ENCODE measurements around the gene GTPBP2. TPM values are rescaled to one million over a fixed set of nuclear protein-coding genes. Genes with fewer than 3 reads are reported as not detected.

Gene GTPBP2
- total and polyA plus RNA-seq, 2 experiments from 2014 or later = 17.5 to 55.9 TPM

DNA sequence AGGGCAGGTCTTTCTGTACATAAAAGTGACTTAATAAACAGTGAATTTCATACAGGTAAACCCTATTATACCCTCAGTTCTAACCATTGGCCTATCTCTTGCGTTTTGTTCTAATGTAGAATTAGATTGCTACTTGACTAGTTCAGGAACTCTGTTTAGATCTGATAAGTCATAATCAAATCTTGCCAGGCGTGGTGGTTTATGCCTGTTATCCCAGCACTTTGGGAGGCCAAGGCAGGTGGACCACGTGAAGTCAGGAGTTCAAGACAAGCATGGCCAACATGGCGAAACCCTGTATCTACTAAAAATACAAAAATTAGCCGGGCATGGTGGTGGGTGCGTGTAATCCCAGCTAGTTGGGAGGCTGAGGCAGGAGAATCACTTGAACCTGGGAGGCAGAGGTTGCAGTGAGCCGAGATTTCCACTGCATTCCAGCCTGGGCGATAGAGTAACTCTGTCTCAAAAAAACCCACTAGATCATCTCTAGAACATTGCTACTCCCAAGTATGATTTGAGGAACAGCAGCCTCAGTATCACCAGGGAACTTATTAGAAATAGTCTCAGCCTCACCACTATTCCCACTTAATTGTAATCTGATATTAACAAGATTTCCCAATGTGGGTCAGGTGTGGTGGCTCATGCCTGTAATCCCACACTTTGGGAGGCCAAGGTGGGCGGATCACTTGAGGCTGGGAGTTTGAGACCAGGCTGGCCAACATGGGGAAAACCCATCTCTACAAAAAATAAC is 12.2 kb downstream of the GTPBP2 start (continued):
- TF ChIP-seq, protein P1, sequence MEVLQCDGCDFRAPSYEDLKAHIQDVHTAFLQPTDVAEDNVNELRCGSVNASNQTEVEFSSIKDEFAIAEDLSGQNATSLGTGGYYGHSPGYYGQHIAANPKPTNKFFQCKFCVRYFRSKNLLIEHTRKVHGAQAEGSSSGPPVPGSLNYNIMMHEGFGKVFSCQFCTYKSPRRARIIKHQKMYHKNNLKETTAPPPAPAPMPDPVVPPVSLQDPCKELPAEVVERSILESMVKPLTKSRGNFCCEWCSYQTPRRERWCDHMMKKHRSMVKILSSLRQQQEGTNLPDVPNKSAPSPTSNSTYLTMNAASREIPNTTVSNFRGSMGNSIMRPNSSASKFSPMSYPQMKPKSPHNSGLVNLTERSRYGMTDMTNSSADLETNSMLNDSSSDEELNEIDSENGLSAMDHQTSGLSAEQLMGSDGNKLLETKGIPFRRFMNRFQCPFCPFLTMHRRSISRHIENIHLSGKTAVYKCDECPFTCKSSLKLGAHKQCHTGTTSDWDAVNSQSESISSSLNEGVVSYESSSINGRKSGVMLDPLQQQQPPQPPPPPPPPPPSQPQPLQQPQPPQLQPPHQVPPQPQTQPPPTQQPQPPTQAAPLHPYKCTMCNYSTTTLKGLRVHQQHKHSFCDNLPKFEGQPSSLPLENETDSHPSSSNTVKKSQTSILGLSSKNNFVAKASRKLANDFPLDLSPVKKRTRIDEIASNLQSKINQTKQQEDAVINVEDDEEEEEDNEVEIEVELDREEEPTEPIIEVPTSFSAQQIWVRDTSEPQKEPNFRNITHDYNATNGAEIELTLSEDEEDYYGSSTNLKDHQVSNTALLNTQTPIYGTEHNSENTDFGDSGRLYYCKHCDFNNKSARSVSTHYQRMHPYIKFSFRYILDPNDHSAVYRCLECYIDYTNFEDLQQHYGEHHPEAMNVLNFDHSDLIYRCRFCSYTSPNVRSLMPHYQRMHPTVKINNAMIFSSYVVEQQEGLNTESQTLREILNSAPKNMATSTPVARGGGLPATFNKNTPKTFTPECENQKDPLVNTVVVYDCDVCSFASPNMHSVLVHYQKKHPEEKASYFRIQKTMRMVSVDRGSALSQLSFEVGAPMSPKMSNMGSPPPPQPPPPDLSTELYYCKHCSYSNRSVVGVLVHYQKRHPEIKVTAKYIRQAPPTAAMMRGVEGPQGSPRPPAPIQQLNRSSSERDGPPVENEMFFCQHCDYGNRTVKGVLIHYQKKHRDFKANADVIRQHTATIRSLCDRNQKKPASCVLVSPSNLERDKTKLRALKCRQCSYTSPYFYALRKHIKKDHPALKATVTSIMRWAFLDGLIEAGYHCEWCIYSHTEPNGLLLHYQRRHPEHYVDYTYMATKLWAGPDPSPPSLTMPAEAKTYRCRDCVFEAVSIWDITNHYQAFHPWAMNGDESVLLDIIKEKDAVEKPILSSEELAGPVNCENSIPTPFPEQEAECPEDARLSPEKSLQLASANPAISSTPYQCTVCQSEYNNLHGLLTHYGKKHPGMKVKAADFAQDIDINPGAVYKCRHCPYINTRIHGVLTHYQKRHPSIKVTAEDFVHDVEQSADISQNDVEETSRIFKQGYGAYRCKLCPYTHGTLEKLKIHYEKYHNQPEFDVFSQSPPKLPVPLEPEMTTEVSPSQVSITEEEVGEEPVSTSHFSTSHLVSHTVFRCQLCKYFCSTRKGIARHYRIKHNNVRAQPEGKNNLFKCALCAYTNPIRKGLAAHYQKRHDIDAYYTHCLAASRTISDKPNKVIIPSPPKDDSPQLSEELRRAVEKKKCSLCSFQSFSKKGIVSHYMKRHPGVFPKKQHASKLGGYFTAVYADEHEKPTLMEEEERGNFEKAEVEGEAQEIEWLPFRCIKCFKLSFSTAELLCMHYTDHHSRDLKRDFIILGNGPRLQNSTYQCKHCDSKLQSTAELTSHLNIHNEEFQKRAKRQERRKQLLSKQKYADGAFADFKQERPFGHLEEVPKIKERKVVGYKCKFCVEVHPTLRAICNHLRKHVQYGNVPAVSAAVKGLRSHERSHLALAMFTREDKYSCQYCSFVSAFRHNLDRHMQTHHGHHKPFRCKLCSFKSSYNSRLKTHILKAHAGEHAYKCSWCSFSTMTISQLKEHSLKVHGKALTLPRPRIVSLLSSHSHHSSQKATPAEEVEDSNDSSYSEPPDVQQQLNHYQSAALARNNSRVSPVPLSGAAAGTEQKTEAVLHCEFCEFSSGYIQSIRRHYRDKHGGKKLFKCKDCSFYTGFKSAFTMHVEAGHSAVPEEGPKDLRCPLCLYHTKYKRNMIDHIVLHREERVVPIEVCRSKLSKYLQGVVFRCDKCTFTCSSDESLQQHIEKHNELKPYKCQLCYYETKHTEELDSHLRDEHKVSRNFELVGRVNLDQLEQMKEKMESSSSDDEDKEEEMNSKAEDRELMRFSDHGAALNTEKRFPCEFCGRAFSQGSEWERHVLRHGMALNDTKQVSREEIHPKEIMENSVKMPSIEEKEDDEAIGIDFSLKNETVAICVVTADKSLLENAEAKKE (CRISPR knock-in tag; IDR thresholded peaks at IDR 0.05) = no peak
- no peak for TF ChIP-seq EZH2phosphoT487 (IDR thresholded peaks at IDR 0.05; ENCODE audit: unreplicated experiment)

DNA sequence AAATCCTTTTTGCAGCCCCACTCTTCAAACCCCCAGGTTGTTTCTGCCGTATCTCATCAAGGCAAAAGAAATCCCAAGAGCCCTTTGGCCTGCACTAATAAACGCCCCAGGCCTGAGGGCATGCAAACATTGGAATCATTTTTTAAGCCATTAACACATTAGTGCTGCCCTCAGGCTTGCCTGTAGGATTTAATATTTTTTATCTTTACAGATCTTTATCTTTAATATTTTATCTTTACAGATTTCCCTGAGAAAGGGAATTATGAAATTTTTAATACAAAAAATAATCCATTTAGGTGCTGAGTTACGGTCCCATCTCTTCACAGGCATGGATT is 14.7 kb downstream of the GTPBP2 start:
- Mint-ChIP-seq H3K4me1 (no peaks in the 10 kb centered on the region), H3K9me3 (no peaks in the 10 kb centered on the region), H3K4me3 (no peak overlapping the region), H3K27ac (no peak overlapping the region), H3K27me3 (ENCODE audit: insufficient read depth, low read depth, poor library complexity) (no peaks in the 10 kb centered on the region), H3K36me3 (ENCODE audit: low read depth) (peaks cover 8% of the 10 kb centered on the region; the same call in 2 of the 3 replicates)
- Histone ChIP-seq H4K20me1 (replicated peaks; ENCODE audit: insufficient read depth) (no peaks in the 10 kb centered on the region), H2AFZ (no peak overlapping the region), H3K4me2 (no peak overlapping the region), H3K4me3 (no peak overlapping the region), H3K79me2 (replicated peaks; ENCODE audit: insufficient read depth) (no peaks in the 10 kb centered on the region), H3K27ac (ENCODE audit: low read depth) (no peak overlapping the region), H3K27me3 (ENCODE audit: insufficient read depth) (no peaks in the 10 kb centered on the region), H3F3A (replicated peaks; ENCODE audit: low read depth) (0 out of 2 replicates have a peak, but pooled peaks cover under 1% of the 10 kb centered on the region), H3K9me2 (ENCODE audit: insufficient read depth) (no peaks in the 10 kb centered on the region), H3K36me3 (ENCODE audit: insufficient read depth) (peaks cover 8% of the 10 kb centered on the region; the same call in 1 of the 2 replicates), H3K4me1 (ENCODE audit: insufficient read depth) (no peaks in the 10 kb centered on the region)
- DNase-seq (ENCODE audit: low spot score) = no peak
- no peak for ATAC-seq
- TF ChIP-seq NANOG (IDR thresholded peaks at IDR 0.05; ENCODE audit: borderline replicate concordance) = no peak
- no peak for TF ChIP-seq POLR2AphosphoS5 (IDR thresholded peaks at IDR 0.05; ENCODE audit: low read depth)
- TF ChIP-seq EZH2phosphoT487 (IDR thresholded peaks at IDR 0.05; ENCODE audit: unreplicated experiment) = no peak
- TF ChIP-seq, protein P2, sequence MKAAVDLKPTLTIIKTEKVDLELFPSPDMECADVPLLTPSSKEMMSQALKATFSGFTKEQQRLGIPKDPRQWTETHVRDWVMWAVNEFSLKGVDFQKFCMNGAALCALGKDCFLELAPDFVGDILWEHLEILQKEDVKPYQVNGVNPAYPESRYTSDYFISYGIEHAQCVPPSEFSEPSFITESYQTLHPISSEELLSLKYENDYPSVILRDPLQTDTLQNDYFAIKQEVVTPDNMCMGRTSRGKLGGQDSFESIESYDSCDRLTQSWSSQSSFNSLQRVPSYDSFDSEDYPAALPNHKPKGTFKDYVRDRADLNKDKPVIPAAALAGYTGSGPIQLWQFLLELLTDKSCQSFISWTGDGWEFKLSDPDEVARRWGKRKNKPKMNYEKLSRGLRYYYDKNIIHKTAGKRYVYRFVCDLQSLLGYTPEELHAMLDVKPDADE (IDR thresholded peaks at IDR 0.05) = no peak
- no peak for TF ChIP-seq CREB1 (CRISPR knock-in tag; IDR thresholded peaks at IDR 0.05; ENCODE audit: low read depth)
- no peak for TF ChIP-seq ZNF114 (CRISPR knock-in tag; IDR thresholded peaks at IDR 0.05)
- TF ChIP-seq JUNB (IDR thresholded peaks at IDR 0.05; ENCODE audit: unreplicated experiment) = no peak
- no peak for TF ChIP-seq ZNF331 (CRISPR knock-in tag; IDR thresholded peaks at IDR 0.05; ENCODE audit: low read depth)
